Liver (tissue), 9 donors: ENCODE measurements around the gene EDC3. TPM values are rescaled to one million over a fixed set of nuclear protein-coding genes. Genes with fewer than 3 reads are reported as not detected.

Source experiments
- DNase-seq: peaks from one replicate; pipeline ENCODE4 v3.0.0-alpha.2; 2017; ENCODE audit warnings: low spot score
- H3K27ac ChIP-seq, 2 donors: one replicate each; pipeline ENCODE4 v1.7.0; 2013; ENCODE audit warnings: inconsistent platforms in 2 of 2, low read length in 2 of 2, control low read depth in 1 of 2, low read depth in 1 of 2, mild to moderate bottlenecking in 1 of 2
- H3K27me3 ChIP-seq, 4 donors: one replicate each; pipeline versions ENCODE4 v1.6.1 to v1.7.0; 2013; ENCODE audit warnings: low read length in 3 of 4, inconsistent platforms in 1 of 4, mild to moderate bottlenecking in 1 of 4, moderate library complexity in 1 of 4; ENCODE audit not compliant: control insufficient read depth in 4 of 4, insufficient read depth in 4 of 4
- H3K36me3 ChIP-seq, 4 donors: one replicate each; pipeline versions ENCODE4 v1.6.1 to v1.7.0; 2013; ENCODE audit warnings: low read length in 3 of 4, mild to moderate bottlenecking in 3 of 4, low read depth in 1 of 4, moderate library complexity in 1 of 4; ENCODE audit not compliant: control insufficient read depth in 4 of 4, insufficient read depth in 3 of 4
- H3K4me1 ChIP-seq, 4 donors: one replicate each; pipeline versions ENCODE4 v1.6.1 to v1.7.0; 2013; ENCODE audit warnings: low read length in 3 of 4, mild to moderate bottlenecking in 3 of 4, moderate library complexity in 1 of 4; ENCODE audit not compliant: control insufficient read depth in 4 of 4, insufficient read depth in 4 of 4
- H3K4me3 ChIP-seq, 3 donors: one replicate each; pipeline versions ENCODE4 v1.6.1 to v1.7.0; 2013; ENCODE audit warnings: low read length in 3 of 3, control low read depth in 1 of 3, low read depth in 1 of 3, mild to moderate bottlenecking in 1 of 3
- H3K9ac ChIP-seq, 2 donors: one replicate each; pipeline ENCODE4 v1.7.0; 2013; ENCODE audit warnings: low read length in 2 of 2, mild to moderate bottlenecking in 2 of 2, moderate library complexity in 2 of 2, control low read depth in 1 of 2, low read depth in 1 of 2
- H3K9me3 ChIP-seq, 4 donors: one replicate each; pipeline versions ENCODE4 v1.6.1 to v1.7.0; 2013; ENCODE audit warnings: low read length in 3 of 4; ENCODE audit not compliant: control insufficient read depth in 4 of 4
- ATF3 ChIP-seq: IDR thresholded peaks from 2 replicates; pipeline ENCODE4 v1.6.1; 2016; ENCODE audit warnings: antibody characterized with exemption
- EGR1 ChIP-seq, 2 donors: IDR thresholded peaks; 2 replicates each; pipeline ENCODE4 v1.6.1; 2016 to 2018; ENCODE audit warnings: antibody characterized with exemption in 2 of 2, low read depth in 2 of 2
- FOXA1 ChIP-seq: IDR thresholded peaks from 2 replicates; pipeline ENCODE4 v1.6.1; 2016; ENCODE audit warnings: antibody characterized with exemption
- FOXA2 ChIP-seq: IDR thresholded peaks from 2 replicates; pipeline ENCODE4 v1.6.1; 2016; ENCODE audit warnings: antibody characterized with exemption
- GABPA ChIP-seq, 2 donors: IDR thresholded peaks in 1 of 2; conservative IDR thresholded peaks in 1 of 2; 2 replicates each; pipeline ENCODE4 v1.6.1; 2016; ENCODE audit warnings: antibody characterized with exemption in 2 of 2, mild to moderate bottlenecking in 1 of 2, moderate library complexity in 1 of 2
- HNF4A ChIP-seq, 2 donors: conservative IDR thresholded peaks; 2 replicates each; pipeline ENCODE4 v1.6.1; 2016; ENCODE audit warnings: antibody characterized with exemption in 2 of 2, mild to moderate bottlenecking in 2 of 2
- HNF4G ChIP-seq: IDR thresholded peaks from 2 replicates; pipeline ENCODE4 v1.6.1; 2016; ENCODE audit warnings: antibody characterized with exemption
- JUND ChIP-seq, 2 donors: IDR thresholded peaks; 2 replicates each; pipeline ENCODE4 v1.6.1; 2016; ENCODE audit warnings: antibody characterized with exemption in 2 of 2
- MAX ChIP-seq: IDR thresholded peaks from 2 replicates; pipeline ENCODE4 v1.6.1; 2016; ENCODE audit warnings: antibody characterized with exemption
- NR2F2 ChIP-seq: IDR thresholded peaks from 2 replicates; pipeline ENCODE4 v1.6.1; 2016; ENCODE audit warnings: antibody characterized with exemption
- RAD21 ChIP-seq, 2 donors: IDR thresholded peaks; 2 replicates each; pipeline ENCODE4 v1.6.1; 2016; ENCODE audit warnings: antibody characterized with exemption in 2 of 2, mild to moderate bottlenecking in 2 of 2
- RXRA ChIP-seq, 2 donors: IDR thresholded peaks; 2 replicates each; pipeline ENCODE4 v1.6.1; 2017 to 2018; ENCODE audit warnings: antibody characterized with exemption in 2 of 2, mild to moderate bottlenecking in 1 of 2
- SP1 ChIP-seq: IDR thresholded peaks from 2 replicates; pipeline ENCODE4 v1.6.1; 2018; ENCODE audit warnings: antibody characterized with exemption, mild to moderate bottlenecking
- TAF1 ChIP-seq: conservative IDR thresholded peaks from 2 replicates; pipeline ENCODE4 v1.6.1; 2016; ENCODE audit warnings: antibody characterized with exemption, mild to moderate bottlenecking
- YY1 ChIP-seq: IDR thresholded peaks from 2 replicates; pipeline ENCODE4 v1.6.1; 2016; ENCODE audit warnings: antibody characterized with exemption, mild to moderate bottlenecking
- ZBTB33 ChIP-seq: IDR thresholded peaks from 2 replicates; pipeline ENCODE4 v1.6.1; 2016; ENCODE audit warnings: antibody characterized with exemption
- WGBS: extraction: QIAGEN DNeasy Blood & Tissue Kit; methylation state at CpG from one replicate; pipeline ENCODE4 v1.1.7; 2013; 5-methylcytosine and 5-hydroxymethylcytosine counted together
- polyA plus RNA-seq, 2 donors: library from polyadenylated mRNA; stranded (reverse) in 1 of 2; unstranded in 1 of 2; fragments of 200-250 nt in 1 of 2; fragments of >200 nt in 1 of 2; fragmentation: Nextera tagmentation in 1 of 2; extraction: Ambion mirVana in 1 of 2; gene quantifications; one replicate each; pipeline versions ENCODE4 v1.2.1 to v1.2.3, GENCODE V29; 2013 to 2015
- total RNA-seq, 2 donors: library from RNA; depleted of rRNA; stranded (reverse); fragments of >200 nt; gene quantifications; one replicate each; pipeline ENCODE4 v1.2.3, GENCODE V29; 2014
- TF ChIP-seq, protein P1 (sequence below): IDR thresholded peaks from 2 replicates; pipeline ENCODE4 v1.6.1; 2016; ENCODE audit warnings: antibody characterized with exemption, mild to moderate bottlenecking
- TF ChIP-seq, protein P2 (sequence below): fragments of 150-350 bp; IDR thresholded peaks from 2 replicates; pipeline ENCODE4 v1.5.1; 2017; ENCODE audit warnings: improper control_type of control experiment, low read depth, low read length; ENCODE audit not compliant: missing input control
- donor health status: healthy.
- donor health status: healthy.
- donor health status: healthy.
- donor health status: healthy.
- donor health status: healthy.

The EDC3 gene
- total and polyA plus RNA-seq, 4 donors, result 5.8 to 9.5 (median 7.4) TPM

DNA sequence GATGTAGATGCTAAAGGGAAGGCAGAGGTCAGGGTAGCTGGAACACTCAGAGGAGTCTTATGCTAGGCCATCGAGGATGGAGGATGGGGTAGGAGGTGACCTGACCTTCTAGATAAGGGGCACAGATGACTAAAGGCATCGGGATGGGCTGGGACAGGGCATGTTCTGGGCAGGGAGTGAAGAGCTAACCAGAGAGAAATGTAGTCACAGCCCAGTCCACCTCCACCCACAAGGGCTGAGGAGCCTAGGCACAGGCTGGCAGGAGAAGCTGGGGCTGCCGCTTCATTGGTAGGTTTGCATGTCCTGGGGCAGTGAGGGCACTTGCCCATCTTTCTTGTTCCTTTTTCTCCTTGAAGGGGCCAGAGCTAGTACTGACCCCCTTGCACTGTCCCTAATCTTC lies 67.6 kb downstream of the EDC3 start:
- H3K27ac ChIP-seq, result no peak overlapping the region
- TF ChIP-seq NR2F2 (no peak), HNF4G (no peak), SP1 (no peak), YY1 (no peak), ATF3 (no peak), GABPA (IDR thresholded peaks at IDR 0.05 in 1 of 2, conservative IDR thresholded peaks at IDR 0.05 in 1 of 2) (no peak), HNF4A (conservative IDR thresholded peaks at IDR 0.05) (no peak), FOXA1 (no peak), EGR1 (IDR thresholded peaks at IDR 0.05; ENCODE audit: low read depth in 2 of 2) (no peak)

GRCh38 chr15:74627766-74628165 lies 68.1 kb downstream of the EDC3 start:
- no peak overlapping the region for H3K27ac ChIP-seq
- H3K9me3 ChIP-seq, result no peaks in the 10 kb centered on the region
- H3K4me3 ChIP-seq, result no peak overlapping the region
- no peak for DNase-seq
- H3K36me3 ChIP-seq, result peaks cover 38 to 88% (median 72%) of the 10 kb centered on the region in 4 donors
- TF ChIP-seq GABPA (IDR thresholded peaks at IDR 0.05 in 1 of 2, conservative IDR thresholded peaks at IDR 0.05 in 1 of 2), result no peak
- no peaks in the 10 kb centered on the region for H3K27me3 ChIP-seq
- H3K9ac ChIP-seq, result no peak overlapping the region
- peaks cover 2 to 15% (median 7%) of the 10 kb centered on the region in 4 donors for H3K4me1 ChIP-seq
- 69% methylated on average over 5 of the region's 5 CpGs for WGBS

More for the DNA sequence above, 67.6 kb downstream of the EDC3 start:
- DNase-seq, result no peak
- H3K36me3 ChIP-seq, result peaks cover 38 to 88% (median 71%) of the 10 kb centered on the region in 4 donors
- H3K4me3 ChIP-seq, result no peak overlapping the region
- WGBS, result 65% methylated on average over 3 of the region's 3 CpGs
- H3K27me3 ChIP-seq, result no peaks in the 10 kb centered on the region
- no peaks in the 10 kb centered on the region for H3K9me3 ChIP-seq
- no peak overlapping the region for H3K9ac ChIP-seq
- peaks cover 2 to 15% (median 7%) of the 10 kb centered on the region in 4 donors for H3K4me1 ChIP-seq

DNA sequence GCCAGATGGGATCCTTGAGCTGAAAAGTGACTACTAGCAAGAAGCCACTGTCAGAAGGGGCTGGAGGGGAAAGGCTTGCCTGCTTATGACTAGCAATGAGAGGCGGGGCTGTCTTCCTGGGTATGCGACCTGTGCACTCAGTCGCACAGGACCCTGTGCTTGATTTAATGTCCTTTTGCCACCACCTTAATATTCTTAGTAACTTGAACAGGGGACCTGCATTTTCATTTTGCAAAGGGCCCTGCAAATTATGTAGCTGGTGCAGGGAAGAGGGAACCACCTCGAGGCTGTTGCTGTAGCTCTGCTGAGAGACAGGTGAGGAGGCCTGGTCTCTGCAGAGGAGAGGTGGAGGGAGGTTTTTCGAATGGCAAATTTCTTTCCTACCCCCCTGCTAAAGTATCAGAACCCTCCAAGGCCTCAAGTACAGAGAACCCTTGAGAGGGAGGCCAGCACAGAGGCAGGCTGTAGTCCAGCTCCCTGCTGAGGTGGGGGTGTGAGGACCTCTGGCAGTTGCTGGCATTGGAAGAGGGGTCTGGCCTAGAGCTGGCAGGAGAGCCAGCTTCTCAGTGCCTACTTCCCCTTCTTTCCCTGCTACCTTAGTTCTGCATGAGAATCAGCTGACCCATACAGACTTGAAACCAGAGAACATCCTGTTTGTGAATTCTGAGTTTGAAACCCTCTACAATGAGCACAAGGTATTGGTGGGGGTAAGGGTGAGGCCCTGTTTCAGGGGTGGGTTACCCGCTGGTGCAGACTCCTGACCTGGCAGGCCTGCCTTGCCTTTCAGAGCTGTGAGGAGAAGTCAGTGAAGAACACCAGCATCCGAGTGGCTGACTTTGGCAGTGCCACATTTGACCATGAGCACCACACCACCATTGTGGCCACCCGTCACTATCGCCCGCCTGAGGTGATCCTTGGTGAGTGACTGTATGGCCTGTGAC lies 68.8 kb downstream of the EDC3 start:
- Histone ChIP-seq H3K27ac (no peak overlapping the region), H3K9ac (no peak overlapping the region), H3K4me3 (no peak overlapping the region), H3K27me3 (no peaks in the 10 kb centered on the region), H3K9me3 (no peaks in the 10 kb centered on the region), H3K36me3 (peaks cover 38 to 88% (median 73%) of the 10 kb centered on the region in 4 donors), H3K4me1 (peaks cover 2 to 14% (median 7%) of the 10 kb centered on the region in 4 donors)
- 89% methylated on average over 10 of the region's 10 CpGs for WGBS
- TF ChIP-seq, protein P1, sequence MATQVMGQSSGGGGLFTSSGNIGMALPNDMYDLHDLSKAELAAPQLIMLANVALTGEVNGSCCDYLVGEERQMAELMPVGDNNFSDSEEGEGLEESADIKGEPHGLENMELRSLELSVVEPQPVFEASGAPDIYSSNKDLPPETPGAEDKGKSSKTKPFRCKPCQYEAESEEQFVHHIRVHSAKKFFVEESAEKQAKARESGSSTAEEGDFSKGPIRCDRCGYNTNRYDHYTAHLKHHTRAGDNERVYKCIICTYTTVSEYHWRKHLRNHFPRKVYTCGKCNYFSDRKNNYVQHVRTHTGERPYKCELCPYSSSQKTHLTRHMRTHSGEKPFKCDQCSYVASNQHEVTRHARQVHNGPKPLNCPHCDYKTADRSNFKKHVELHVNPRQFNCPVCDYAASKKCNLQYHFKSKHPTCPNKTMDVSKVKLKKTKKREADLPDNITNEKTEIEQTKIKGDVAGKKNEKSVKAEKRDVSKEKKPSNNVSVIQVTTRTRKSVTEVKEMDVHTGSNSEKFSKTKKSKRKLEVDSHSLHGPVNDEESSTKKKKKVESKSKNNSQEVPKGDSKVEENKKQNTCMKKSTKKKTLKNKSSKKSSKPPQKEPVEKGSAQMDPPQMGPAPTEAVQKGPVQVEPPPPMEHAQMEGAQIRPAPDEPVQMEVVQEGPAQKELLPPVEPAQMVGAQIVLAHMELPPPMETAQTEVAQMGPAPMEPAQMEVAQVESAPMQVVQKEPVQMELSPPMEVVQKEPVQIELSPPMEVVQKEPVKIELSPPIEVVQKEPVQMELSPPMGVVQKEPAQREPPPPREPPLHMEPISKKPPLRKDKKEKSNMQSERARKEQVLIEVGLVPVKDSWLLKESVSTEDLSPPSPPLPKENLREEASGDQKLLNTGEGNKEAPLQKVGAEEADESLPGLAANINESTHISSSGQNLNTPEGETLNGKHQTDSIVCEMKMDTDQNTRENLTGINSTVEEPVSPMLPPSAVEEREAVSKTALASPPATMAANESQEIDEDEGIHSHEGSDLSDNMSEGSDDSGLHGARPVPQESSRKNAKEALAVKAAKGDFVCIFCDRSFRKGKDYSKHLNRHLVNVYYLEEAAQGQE, result no peak
- TF ChIP-seq, protein P2, sequence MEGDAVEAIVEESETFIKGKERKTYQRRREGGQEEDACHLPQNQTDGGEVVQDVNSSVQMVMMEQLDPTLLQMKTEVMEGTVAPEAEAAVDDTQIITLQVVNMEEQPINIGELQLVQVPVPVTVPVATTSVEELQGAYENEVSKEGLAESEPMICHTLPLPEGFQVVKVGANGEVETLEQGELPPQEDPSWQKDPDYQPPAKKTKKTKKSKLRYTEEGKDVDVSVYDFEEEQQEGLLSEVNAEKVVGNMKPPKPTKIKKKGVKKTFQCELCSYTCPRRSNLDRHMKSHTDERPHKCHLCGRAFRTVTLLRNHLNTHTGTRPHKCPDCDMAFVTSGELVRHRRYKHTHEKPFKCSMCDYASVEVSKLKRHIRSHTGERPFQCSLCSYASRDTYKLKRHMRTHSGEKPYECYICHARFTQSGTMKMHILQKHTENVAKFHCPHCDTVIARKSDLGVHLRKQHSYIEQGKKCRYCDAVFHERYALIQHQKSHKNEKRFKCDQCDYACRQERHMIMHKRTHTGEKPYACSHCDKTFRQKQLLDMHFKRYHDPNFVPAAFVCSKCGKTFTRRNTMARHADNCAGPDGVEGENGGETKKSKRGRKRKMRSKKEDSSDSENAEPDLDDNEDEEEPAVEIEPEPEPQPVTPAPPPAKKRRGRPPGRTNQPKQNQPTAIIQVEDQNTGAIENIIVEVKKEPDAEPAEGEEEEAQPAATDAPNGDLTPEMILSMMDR, result no peak
- TF ChIP-seq FOXA1 (no peak), RXRA (IDR thresholded peaks at IDR 0.05) (no peak), RAD21 (IDR thresholded peaks at IDR 0.05) (no peak), YY1 (no peak), ATF3 (no peak), JUND (IDR thresholded peaks at IDR 0.05) (no peak), GABPA (IDR thresholded peaks at IDR 0.05 in 1 of 2, conservative IDR thresholded peaks at IDR 0.05 in 1 of 2) (no peak), NR2F2 (no peak), SP1 (no peak), MAX (no peak), TAF1 (no peak), HNF4A (conservative IDR thresholded peaks at IDR 0.05) (no peak), ZBTB33 (no peak), EGR1 (IDR thresholded peaks at IDR 0.05; ENCODE audit: low read depth in 2 of 2) (no peak), FOXA2 (no peak), HNF4G (no peak)
- no peak for DNase-seq
